Prostate gland (tissue), 2 donors: ENCODE measurements around the gene ENOX1. TPM values are rescaled to one million over a fixed set of nuclear protein-coding genes. Genes with fewer than 3 reads are reported as not detected.

Experiments
- DNase-seq: peaks from one replicate; pipeline ENCODE4 v3.0.0-alpha.2; 2019; ENCODE audit warnings: low spot score
- H3K27ac ChIP-seq, 2 donors: fragments of 200-600 bp; sonication (generic); 2 replicates each; pipeline ENCODE4 v1.5.1; 2017 to 2019
- H3K27me3 ChIP-seq: fragments of 200-600 bp; sonication (generic); replicated peaks from 2 replicates; pipeline ENCODE4 v1.5.1; 2019; ENCODE audit not compliant: insufficient read depth
- H3K36me3 ChIP-seq, 2 donors: fragments of 200-600 bp; sonication (generic); 1 replicate in 1 of 2; 2 replicates in 1 of 2; pipeline versions ENCODE4 v1.5.1 to v1.8.1; 2017 to 2019
- H3K4me1 ChIP-seq: fragments of 200-600 bp; sonication (generic); replicated peaks from 2 replicates; pipeline ENCODE4 v1.5.1; 2019
- H3K4me3 ChIP-seq, 2 donors: fragments of 200-600 bp; sonication (generic); 2 replicates each; pipeline ENCODE4 v1.5.1; 2017 to 2019
- H3K9me3 ChIP-seq: fragments of 200-600 bp; sonication (generic); 2 replicates; pipeline ENCODE4 v1.5.1; 2017
- POLR2A ChIP-seq: fragments of 450-650 bp; IDR thresholded peaks from one replicate; pipeline ENCODE4 v1.6.1; 2016; ENCODE audit warnings: antibody characterized with exemption, mild to moderate bottlenecking
- POLR2AphosphoS5 ChIP-seq: sonication (generic); formaldehyde crosslinking; IDR thresholded peaks from one replicate; pipeline ENCODE4 v1.6.1; 2017; ENCODE audit warnings: antibody characterized with exemption
- WGBS: methylation state at CpG from one replicate; pipeline ENCODE4 v1.1.5; 2018; 5-methylcytosine and 5-hydroxymethylcytosine counted together
- intact Hi-C: fragments of 100-400 bp; cut with DNase I; formaldehyde crosslinking; loops from one replicate; pipeline ENCODE4 v1.14.2; 2022
- total RNA-seq, 2 donors: library from RNA; depleted of rRNA; stranded (reverse); fragments of >200 nt; gene quantifications; one replicate each; pipeline ENCODE4 v1.1.0, GENCODE V29; 2016
- TF ChIP-seq, protein P1 (sequence below), 4 experiments: fragments of 200-600 bp in 2 of 4; fragments of 450-650 bp in 2 of 4; sonication (generic) in 2 of 4; IDR thresholded peaks; 1 replicate in 3 of 4; 2 replicates in 1 of 4; pipeline ENCODE4 v1.5.1; 2016 to 2019; ENCODE audit warnings: antibody characterized with exemption in 4 of 4, mild to moderate bottlenecking in 2 of 4, moderate library complexity in 2 of 4

ENOX1 gene
- total RNA-seq, 2 donors from 2014 or later, result 4.5 to 5.3 TPM

DNA sequence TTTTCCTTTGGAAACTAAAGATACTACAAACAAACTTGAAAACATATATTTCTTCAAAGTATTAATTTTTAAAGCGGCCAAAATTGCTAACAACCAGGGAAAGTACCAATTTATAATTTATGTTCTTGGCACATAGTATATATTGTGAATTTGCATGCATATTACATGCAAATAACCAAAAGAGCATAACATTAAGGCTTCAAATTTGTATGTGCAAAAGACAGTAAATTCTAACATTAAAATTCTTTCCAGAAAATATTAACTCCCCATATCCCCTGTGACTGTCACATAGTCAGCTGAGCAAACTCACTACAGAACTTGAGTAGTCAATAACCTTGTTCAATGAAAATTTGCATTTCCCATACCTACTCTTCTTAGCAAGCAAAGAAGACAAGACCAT, 133.4 kb downstream of the ENOX1 start:
- no peak for DNase-seq
- Histone ChIP-seq H3K4me1 (no peaks in the 10 kb centered on the region), H3K27me3 (no peaks in the 10 kb centered on the region), H3K27ac (no peak overlapping the region), H3K36me3 (no peaks in the 10 kb centered on the region), H3K9me3 (no peaks in the 10 kb centered on the region), H3K4me3 (no peak overlapping the region)
- TF ChIP-seq POLR2AphosphoS5 (no peak), POLR2A (no peak)
- TF ChIP-seq, protein P1, sequence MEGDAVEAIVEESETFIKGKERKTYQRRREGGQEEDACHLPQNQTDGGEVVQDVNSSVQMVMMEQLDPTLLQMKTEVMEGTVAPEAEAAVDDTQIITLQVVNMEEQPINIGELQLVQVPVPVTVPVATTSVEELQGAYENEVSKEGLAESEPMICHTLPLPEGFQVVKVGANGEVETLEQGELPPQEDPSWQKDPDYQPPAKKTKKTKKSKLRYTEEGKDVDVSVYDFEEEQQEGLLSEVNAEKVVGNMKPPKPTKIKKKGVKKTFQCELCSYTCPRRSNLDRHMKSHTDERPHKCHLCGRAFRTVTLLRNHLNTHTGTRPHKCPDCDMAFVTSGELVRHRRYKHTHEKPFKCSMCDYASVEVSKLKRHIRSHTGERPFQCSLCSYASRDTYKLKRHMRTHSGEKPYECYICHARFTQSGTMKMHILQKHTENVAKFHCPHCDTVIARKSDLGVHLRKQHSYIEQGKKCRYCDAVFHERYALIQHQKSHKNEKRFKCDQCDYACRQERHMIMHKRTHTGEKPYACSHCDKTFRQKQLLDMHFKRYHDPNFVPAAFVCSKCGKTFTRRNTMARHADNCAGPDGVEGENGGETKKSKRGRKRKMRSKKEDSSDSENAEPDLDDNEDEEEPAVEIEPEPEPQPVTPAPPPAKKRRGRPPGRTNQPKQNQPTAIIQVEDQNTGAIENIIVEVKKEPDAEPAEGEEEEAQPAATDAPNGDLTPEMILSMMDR (IDR thresholded peaks at IDR 0.05), result no peak
- 95% methylated on average over 1 of the region's 1 CpG for WGBS
- intact Hi-C loops, result no loop called here

DNA sequence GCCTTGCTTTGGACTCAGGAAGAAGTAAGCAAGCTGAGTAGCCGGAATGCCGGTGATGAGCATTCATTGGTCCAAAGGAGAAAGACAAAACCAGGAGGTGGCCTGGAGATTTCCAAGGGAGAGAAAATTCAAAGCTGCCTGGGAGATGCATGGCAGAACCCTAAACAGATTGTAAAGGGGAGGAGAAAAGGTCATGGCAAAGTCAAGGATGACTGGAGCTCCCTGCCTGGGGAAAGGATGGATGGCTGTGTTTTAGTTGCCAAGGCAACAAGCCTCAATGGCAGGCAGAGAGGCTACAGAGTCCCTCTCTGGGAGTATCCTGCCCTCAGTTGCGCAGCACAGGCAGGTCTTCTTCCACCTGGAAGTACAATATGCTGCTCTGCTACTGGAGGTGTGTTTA, 134.0 kb downstream of the ENOX1 start:
- TF ChIP-seq, protein P1 (IDR thresholded peaks at IDR 0.05), result no peak
- TF ChIP-seq POLR2A (no peak), POLR2AphosphoS5 (no peak)
- WGBS, result 96% methylated on average over 3 of the region's 3 CpGs
- Histone ChIP-seq H3K27me3 (no peaks in the 10 kb centered on the region), H3K4me1 (no peaks in the 10 kb centered on the region), H3K9me3 (no peaks in the 10 kb centered on the region), H3K27ac (no peak overlapping the region), H3K36me3 (no peaks in the 10 kb centered on the region), H3K4me3 (no peak overlapping the region)
- intact Hi-C loops, result no loop called here
- DNase-seq, result no peak

DNA sequence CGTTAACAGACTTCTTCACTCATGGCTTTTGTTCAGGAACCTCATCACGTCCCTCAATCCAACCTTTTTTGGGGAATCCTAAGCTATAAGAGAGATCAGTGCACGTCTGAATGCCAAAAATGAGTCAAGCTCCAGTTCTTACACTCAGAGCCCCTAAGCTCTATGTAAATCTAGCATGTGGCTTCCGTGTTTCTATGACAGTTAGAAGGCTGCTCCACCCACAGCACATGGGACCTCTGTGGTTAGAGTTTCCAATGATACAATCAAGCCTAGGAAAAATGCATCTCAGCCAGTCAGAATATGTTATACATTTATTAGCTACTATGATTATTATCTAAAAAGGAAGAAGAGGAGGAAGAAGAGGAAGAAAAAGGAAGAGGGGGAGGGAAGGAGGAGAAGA, 135.9 kb downstream of the ENOX1 start:
- TF ChIP-seq POLR2A, result no peak
- TF ChIP-seq, protein P1 (IDR thresholded peaks at IDR 0.05), result no peak
- WGBS, result 90% methylated on average over 4 of the region's 4 CpGs
- no peaks in the 10 kb centered on the region for H3K9me3 ChIP-seq

DNA sequence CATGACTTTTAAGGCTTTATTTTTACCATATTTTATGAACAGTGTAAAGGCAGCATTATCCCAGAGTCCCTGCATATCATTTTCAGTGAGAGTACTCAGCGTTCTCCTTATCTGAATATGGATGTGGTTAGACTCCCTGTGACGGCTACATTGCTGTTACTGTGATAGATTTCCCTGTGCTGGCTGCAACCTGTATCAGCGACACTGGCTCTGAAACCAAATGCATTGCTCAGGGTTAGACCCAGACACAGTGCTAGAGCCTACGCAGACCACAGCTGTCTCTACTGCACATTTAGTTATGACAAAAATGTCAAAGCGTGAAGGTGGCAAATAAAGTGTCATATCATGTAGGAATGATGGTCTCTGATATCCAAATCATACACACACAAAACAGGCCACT, 138.0 kb downstream of the ENOX1 start:
- Histone ChIP-seq H3K4me1 (no peaks in the 10 kb centered on the region), H3K27me3 (no peaks in the 10 kb centered on the region), H3K9me3 (no peaks in the 10 kb centered on the region), H3K36me3 (no peaks in the 10 kb centered on the region), H3K4me3 (no peak overlapping the region), H3K27ac (no peak overlapping the region)
- intact Hi-C loops, result no loop called here
- DNase-seq, result no peak
- 73% methylated on average over 5 of the region's 5 CpGs for WGBS
- TF ChIP-seq POLR2A, result no peak
- TF ChIP-seq, protein P1 (IDR thresholded peaks at IDR 0.05), result no peak
- TF ChIP-seq POLR2AphosphoS5, result no peak

More for the DNA sequence above, 135.9 kb downstream of the ENOX1 start:
- no peak overlapping the region for H3K4me3 ChIP-seq
- intact Hi-C loops, result no loop called here
- H3K27me3 ChIP-seq, result no peaks in the 10 kb centered on the region
- H3K4me1 ChIP-seq, result no peaks in the 10 kb centered on the region
- no peaks in the 10 kb centered on the region for H3K36me3 ChIP-seq
- DNase-seq, result no peak
- no peak overlapping the region for H3K27ac ChIP-seq

- H3K36me3 ChIP-seq, result no peaks in the 10 kb centered on the region
- no peaks in the 10 kb centered on the region for H3K27me3 ChIP-seq
- H3K4me1 ChIP-seq, result no peaks in the 10 kb centered on the region
- H3K27ac ChIP-seq, result no peak overlapping the region
- no peak overlapping the region for H3K4me3 ChIP-seq
- intact Hi-C loops, result no loop called here
- no peaks in the 10 kb centered on the region for H3K9me3 ChIP-seq
- no peak for TF ChIP-seq POLR2A
- TF ChIP-seq, protein P1 (IDR thresholded peaks at IDR 0.05), result no peak
- TF ChIP-seq POLR2AphosphoS5, result no peak
- DNase-seq, result no peak
- WGBS, result 45% methylated on average over 2 of the region's 2 CpGs
These were observed 139.3 kb downstream of the ENOX1 start for GRCh38 chr13:43647471-43647870.
